GM12878 (cell line): Measurements from ENCODE around the gene PPID.

ENCODE experiments used
- BMI1 ChIP-seq: fragments of 450-650 bp; IDR thresholded peaks from 2 replicates; pipeline ENCODE4 v1.6.1; 2016; ENCODE audit warnings: mild to moderate bottlenecking, moderate library complexity, borderline replicate concordance
- CBFB ChIP-seq: IDR thresholded peaks from 2 replicates; pipeline ENCODE4 v1.6.1; 2016; ENCODE audit warnings: antibody characterized with exemption, low read depth
- MXI1 ChIP-seq: fragments of 150-350 bp; IDR thresholded peaks from 2 replicates; pipeline ENCODE4 v1.6.1; 2011; ENCODE audit warnings: low read depth, mild to moderate bottlenecking, inconsistent platforms, low read length, improper control_type of control experiment
- NR2C1 ChIP-seq: fragments of 450-650 bp; IDR thresholded peaks from 2 replicates; pipeline ENCODE4 v1.6.1; 2017; ENCODE audit warnings: antibody characterized with exemption, mild to moderate bottlenecking, moderate library complexity
- NR2C2 ChIP-seq: IDR thresholded peaks from 2 replicates; pipeline ENCODE4 v1.6.1; 2011; ENCODE audit warnings: borderline replicate concordance, low read depth; ENCODE audit not compliant: control insufficient read depth, insufficient read length
- NRF1 ChIP-seq: conservative IDR thresholded peaks from 2 replicates; pipeline ENCODE4 v1.6.1; 2011; ENCODE audit warnings: mild to moderate bottlenecking, low read depth, low read length, improper control_type of control experiment
- ZBTB11 ChIP-seq: fragments of 450-650 bp; formaldehyde crosslinking; IDR thresholded peaks from 2 replicates; pipeline ENCODE4 v1.5.0; 2022; ENCODE audit warnings: mild to moderate bottlenecking, missing genetic modification characterization
- TF ChIP-seq, protein P1 (sequence below), 3 experiments: IDR thresholded peaks in 2 of 3; conservative IDR thresholded peaks in 1 of 3; 2 replicates each; pipeline ENCODE4 v1.5.1; 2011; ENCODE audit warnings: low read depth in 3 of 3, low read length in 3 of 3, mild to moderate bottlenecking in 3 of 3, control low read depth in 2 of 3, moderate library complexity in 2 of 3, inconsistent platforms in 1 of 3, mixed read lengths in 1 of 3; ENCODE audit not compliant: control insufficient read depth in 2 of 3, insufficient read depth in 1 of 3; ENCODE audit errors: extremely low read depth in 1 of 3

DNA sequence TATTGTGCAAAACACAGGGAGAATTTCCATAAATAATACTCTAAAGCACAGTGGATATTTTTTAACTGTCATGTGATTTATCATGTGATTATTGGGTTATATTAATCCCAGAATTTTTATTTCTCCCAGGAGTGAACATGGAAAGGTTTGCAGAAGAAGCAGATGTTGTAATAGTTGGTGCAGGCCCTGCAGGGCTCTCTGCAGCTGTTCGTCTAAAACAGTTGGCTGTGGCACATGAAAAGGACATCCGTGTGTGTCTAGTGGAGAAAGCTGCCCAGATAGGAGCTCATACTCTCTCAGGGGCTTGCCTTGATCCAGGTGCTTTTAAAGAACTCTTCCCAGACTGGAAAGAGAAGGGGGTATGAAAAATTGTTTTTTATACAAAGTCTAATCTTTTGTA lies 41.1 kb downstream of the PPID start:
- TF ChIP-seq, protein P1, sequence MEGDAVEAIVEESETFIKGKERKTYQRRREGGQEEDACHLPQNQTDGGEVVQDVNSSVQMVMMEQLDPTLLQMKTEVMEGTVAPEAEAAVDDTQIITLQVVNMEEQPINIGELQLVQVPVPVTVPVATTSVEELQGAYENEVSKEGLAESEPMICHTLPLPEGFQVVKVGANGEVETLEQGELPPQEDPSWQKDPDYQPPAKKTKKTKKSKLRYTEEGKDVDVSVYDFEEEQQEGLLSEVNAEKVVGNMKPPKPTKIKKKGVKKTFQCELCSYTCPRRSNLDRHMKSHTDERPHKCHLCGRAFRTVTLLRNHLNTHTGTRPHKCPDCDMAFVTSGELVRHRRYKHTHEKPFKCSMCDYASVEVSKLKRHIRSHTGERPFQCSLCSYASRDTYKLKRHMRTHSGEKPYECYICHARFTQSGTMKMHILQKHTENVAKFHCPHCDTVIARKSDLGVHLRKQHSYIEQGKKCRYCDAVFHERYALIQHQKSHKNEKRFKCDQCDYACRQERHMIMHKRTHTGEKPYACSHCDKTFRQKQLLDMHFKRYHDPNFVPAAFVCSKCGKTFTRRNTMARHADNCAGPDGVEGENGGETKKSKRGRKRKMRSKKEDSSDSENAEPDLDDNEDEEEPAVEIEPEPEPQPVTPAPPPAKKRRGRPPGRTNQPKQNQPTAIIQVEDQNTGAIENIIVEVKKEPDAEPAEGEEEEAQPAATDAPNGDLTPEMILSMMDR (IDR thresholded peaks at IDR 0.05 in 2 of 3, conservative IDR thresholded peaks at IDR 0.05 in 1 of 3; ENCODE audit: control insufficient read depth in 2 of 3, extremely low read depth in 1 of 3, insufficient read depth in 1 of 3, low read depth in 3 of 3, low read length in 3 of 3) = no peak
- no peak for TF ChIP-seq NR2C1
- no peak for TF ChIP-seq BMI1
- no peak for TF ChIP-seq CBFB
- no peak for TF ChIP-seq NRF1
- no peak for TF ChIP-seq NR2C2
- no peak for TF ChIP-seq MXI1
- no peak for TF ChIP-seq ZBTB11 (CRISPR knock-in tag)
